NCI-H2196 treated with DMSO at 0.1 percent for 48 hours (cell line): Measurements from ENCODE around the gene ZP4.
"Not testable (repeated sequence)": the region's sequence is repeated elsewhere in the genome, so short reads cannot be mapped to it uniquely, and the experiment has no call there.

Experiments
- DNase-seq: peaks from one replicate; lab custom pipeline; 2025; ENCODE audit not compliant: unreplicated experiment; lab: John Stamatoyannopoulos, UW

ZP4 gene

GRCh38 chr1:237877631-237878030 lies 13.1 kb downstream of the ZP4 start:
- no peak for DNase-seq

DNA sequence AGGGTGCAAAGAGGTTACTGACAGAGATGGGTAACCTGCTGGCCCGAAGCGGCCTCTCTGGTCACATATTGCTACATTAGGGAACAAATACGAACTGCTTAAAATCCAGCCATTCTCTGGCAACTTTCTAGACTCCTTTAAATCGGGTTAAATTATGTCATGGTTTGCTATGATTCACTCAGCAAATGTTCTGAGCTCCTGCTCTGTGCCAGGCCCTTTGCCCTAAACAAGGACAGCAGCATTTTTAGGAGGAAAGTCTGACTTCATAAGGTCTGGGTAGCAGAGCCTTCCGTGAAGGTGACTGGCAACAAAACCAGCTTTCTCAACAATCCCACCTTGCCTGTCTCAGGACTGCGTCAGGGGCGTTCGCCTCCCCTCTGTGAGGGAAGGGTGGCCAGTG lies 15.4 kb downstream of the ZP4 start:
- DNase-seq = no peak

DNA sequence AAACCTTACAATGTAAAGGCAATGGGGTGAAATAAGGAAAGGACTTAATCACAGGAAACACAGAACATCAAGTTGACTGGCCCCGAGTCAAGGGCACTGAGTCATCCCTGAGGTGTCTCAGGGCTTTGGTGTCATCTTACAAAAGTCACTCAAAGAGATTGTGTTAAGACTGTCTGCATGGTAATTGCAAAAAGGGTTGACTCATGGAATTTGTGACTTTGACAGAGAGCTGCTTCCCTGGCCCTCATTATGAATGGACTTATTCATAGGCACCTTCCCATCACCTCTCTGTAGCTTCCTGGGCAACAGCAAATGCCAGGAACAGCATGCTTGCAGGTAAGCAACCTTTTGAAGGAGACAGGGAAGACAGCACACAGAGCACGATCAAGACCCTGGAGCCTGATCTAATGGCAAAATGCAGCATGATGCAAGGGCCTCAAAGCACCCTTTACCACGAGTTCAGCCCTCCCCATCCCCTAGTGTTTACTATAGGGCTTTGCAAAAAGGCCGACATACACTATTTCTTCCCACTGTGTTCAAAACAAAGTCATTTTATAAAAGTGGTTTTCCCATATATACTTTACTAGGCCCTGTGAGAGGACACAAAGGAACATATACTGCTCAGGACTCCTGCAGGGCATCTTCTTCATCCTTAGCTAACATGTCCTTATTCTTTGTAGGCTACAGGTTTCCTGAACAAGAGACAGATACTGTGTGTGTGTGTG lies 17.1 kb downstream of the ZP4 start:
- DNase-seq = no peak

DNA sequence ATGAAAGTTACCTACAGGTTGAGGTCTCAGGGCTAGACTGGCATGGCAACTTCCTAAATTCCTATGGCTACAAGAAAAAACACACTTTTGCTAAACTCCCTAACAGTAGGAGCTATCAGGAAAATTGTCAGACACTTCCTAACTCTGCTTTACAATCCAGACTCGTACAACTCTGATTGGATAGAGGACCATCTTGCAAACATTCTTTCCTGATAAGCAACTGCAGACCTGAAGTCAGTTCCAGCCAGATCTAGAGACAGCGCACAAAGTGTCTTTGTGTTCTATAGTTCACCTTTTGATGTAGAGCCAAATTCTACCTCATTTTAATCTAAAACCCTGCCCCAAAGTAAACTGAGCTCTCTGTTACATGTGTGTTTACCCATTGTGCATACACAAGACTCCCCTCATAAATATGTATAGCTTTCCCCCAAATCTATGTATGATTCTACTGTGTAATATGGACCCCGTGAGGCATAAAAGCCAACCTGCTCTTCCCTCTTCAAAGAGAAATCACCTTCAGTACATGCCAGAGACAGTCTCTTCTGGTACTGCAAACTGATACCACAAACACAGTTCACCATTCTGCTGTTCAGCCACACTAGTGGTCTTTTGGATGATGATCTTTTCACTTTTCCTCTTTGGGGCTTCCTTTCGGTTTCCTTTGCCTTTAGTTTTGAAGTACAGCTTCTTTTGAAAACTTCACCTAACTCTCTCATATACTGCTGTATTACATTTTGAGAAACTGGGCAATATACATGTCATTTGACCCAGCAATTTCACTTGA lies 21.7 kb downstream of the ZP4 start:
- no peak for DNase-seq

DNA sequence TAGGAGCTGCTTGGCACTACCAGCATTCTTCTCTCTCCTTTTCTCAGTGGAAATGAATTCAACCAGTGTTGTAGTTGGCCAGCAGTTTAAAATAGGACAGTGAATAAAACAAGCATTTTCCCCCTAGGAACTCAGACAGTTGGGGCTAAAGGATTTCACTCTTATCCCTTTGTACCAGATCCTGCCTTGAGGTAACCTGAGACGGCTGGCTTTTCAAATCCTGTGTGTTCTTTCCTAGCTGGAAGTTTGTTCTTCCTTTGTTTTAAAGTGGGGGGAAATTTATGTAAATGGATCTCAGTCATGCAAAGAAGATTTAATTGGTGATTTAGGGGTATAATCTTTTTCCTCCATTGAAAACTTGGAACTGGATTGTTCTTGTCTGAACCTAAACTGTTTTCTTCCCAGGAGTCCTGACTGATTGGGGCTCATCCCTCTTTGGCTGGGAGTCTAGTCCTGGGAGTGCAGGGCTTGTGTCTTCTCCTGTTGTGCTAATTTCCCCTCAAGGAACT lies 23.3 kb downstream of the ZP4 start:
- DNase-seq = no peak

DNA sequence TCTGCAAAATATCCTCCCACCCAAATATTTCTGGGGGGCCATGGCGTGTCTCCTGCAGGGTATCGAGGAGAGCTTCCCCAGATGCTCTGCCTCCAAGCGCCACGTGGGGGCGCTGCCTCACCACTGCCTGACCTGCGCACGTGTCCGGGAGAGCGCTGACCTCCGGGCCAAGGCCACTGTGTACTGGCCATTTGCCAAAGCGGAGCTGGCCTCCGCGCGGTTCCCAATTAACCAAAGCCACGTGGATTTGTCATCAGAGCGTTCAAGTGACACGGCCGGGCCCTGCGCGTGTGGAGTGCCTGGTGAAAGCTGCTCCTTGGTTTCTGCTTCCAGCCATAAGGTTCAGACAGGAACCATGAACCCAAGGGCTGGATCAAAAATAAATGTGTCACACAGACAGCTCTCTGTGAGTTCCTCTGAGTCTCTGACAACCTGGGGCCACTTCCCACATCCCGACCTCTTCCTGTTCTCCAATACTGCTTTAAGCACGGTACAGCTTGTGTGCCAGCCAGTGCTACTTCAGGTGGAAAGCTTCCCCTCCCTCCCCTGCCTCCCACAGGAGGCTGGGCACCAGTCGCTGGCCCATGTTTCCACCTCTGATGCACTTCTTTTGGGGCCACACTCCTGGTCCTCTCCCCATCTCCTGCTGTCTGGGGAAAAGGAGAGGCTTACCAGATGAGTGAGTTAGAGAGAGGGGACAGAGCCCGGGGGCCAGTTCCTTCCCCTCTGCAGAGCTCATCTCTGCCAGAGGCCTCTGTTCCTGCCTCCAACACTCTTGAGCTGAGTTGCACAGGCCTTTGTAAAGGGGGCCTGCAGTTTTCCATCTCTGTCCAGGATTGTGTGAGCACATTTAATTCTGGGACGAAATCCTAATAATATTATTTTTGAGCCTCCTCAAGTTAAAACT lies 26.1 kb downstream of the ZP4 start:
- DNase-seq = no peak

DNA sequence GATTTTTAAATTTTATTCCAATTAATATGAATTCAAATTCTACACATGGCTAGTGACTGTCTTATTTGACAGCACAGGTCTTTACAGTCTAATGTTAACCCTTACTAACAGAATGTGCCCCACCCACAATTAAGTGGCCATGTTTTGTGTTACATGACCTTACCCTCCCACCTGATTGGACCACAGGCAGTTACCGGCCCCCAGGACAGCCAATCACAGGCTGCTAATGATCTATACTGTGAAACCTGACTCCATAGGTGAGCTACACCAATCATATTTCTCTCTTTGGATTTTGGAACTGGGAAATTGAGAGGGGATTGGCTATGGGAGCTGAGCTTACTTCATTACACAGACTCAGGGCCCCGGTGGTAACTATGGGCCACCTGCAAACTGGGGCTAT lies 27.5 kb downstream of the ZP4 start:
- no peak for DNase-seq

DNA sequence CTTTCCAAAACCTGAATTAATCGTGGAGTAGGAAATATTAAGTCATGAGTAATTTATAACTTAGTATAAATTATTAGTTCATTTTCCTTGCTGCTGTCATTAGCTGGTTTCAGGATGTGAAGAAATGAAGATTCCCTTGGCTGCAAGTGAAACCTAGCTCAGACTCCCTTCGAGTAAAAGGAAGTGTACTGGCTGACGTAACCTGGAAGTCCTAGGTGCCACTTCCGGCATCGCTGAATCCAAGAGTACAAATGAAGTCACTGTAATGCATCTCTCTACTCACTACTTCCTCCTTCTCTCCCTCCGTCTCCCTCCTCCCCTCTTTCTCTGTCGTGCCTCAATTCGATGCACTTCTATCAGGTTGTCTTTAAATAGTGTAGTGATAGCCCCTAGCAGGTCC lies 28.8 kb downstream of the ZP4 start:
- no peak for DNase-seq

- no peak for DNase-seq
These were observed 31.7 kb downstream of the ZP4 start for GRCh38 chr1:237858992-237859391.

- no peak for DNase-seq
These were observed 33.3 kb downstream of the ZP4 start for GRCh38 chr1:237857455-237857854.

DNA sequence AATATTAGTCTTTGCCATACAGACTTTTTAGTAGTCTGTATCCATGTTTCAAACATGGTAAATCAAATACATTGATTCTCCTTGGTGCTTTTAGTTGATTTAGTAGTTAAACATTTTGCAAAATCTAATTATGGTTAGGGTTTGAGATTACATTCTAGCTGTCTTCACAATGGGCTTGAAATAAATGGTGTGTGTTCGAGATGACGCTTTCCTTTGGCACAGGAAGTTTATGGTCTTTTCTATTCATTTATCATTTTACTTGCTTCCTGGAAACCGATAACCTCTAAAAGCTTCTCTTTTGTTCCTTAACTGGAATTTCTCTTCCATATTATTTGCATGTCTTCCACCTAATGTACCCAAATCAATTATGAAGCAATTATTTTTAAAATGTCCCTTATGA lies 38.4 kb downstream of the ZP4 start:
- DNase-seq = no peak

GRCh38 chr1:237851210-237851845 lies 39.4 kb downstream of the ZP4 start:
- DNase-seq = no peak

GRCh38 chr1:237843516-237843915 lies 47.2 kb downstream of the ZP4 start:
- DNase-seq = not testable (repeated sequence)

DNA sequence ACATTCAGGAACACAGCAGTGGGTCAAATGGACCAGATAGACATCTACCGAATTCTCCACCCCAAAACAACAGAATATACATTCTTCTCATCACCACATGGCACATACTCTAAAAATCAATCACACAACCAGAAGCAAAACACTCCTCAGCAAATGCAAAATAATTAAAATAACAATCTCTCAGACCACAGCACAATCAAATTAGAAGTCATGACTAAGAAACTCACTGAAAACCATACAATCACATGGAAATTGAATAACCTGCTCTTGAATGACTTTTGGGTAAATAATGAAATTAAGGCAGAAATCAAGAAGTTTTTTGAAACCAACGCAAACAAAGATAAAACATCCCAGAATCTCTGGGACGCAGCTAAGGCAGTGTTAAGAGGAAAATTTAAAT lies 49.2 kb downstream of the ZP4 start:
- DNase-seq = no peak

DNA sequence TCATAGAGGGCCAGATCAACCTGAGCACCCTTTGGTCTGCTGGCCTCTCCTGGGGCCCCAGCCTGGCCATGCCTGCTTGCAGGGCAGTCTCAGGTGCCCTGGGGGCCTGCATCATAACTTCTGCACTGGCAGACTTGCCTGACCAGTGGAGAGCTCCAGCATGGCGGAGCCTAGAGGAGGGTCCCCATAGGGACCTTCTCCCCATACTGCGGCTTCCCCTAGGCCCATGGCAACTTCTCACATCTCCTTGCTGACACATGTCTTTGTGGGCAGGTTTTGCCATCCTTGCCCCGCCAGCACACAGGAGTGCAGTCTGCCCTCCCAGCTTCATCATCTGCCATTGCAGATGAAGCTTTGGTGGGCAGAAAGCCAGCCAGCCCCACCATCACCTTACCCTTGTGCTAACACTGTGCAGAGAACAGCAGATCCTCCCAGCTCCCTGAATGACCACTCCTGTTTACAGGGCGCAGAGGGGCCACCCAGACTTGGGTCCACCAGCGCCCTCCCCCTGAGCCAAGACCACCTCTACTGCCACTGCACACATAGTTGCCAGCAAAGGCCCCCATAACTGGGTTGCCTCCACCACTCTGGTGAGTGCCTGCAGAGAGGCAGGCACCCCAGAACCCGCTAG lies 51.7 kb downstream of the ZP4 start:
- no peak for DNase-seq

DNA sequence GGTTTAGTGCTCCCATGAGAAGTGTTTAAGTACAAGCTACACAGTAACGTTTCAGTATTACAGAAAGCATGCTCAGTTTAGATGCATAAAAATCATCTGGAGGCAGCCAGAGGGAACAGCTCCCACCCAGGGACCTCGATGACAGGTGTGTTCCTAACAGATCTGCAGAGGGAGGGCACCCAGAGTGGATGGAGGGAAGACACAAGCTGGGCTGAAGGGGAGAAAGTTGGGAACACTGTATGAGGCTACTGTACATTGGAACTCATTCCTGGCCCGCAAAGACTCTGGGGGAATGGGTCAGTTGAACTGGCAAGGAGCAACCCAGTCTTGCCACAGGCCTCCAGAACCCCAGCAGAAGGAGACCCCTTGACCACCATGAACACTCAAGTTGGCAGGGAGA lies 52.4 kb downstream of the ZP4 start:
- DNase-seq = no peak

DNA sequence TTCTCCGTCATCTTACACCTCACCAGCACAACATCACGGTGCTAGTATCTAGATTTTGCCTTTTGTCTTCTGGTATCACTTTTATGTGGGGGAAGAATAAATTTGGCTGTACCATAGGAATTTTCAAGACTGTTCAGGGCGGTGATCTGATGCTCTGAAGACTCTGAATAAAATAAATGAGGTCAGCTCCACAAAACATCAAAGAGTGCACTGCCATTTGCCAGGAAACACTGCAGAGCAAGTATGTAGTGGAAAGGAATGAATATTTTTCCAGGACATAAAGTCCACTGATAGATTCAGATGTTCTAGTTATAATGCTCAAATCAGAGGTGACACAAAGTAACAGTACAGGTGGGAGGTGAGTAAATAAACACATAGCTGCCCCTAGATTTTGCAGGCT lies 56.3 kb downstream of the ZP4 start:
- no peak for DNase-seq

- DNase-seq = no peak
These were observed 56.7 kb downstream of the ZP4 start for GRCh38 chr1:237834048-237834447.

DNA sequence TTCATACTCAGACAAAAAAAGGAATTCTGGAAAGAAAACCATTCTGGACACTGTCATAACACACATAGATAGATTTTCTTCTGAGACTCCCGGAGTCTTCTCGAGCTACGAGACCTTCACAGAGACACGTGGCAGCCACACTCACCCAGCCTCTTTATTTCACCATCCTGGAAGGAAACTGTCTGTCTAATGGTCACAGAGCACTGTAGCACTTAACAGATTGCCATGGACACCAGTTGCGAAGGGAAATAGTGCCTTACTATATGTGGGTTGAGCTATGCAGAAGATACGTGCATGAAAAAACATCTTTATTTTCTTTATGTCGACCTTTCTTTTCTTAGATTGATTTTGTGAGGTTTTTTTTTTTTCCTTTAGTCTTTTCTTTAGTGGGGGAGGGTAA lies 57.9 kb downstream of the ZP4 start:
- no peak for DNase-seq
